SK-N-SH (cell line): Measurements from ENCODE around the gene BAZ1A. TPM values are rescaled to one million over a fixed set of nuclear protein-coding genes. Genes with fewer than 3 reads are reported as not detected.

Experiments
- CTCF ChIA-PET: fragments of 300-600, 350-600 bp; formaldehyde crosslinking; extraction: SDS; loops from one replicate; lab custom pipeline; 2021; lab: Yijun Ruan, JAX
- POLR2A ChIA-PET: fragments of 350-600 bp; sonication (Branson Sonifier 250); formaldehyde crosslinking; extraction: SDS; loops from one replicate; lab custom pipeline; 2020; ENCODE audit warnings: antibody characterized with exemption, inconsistent platforms; lab: Yijun Ruan, JAX
- DNase-seq: peaks from one replicate; pipeline ENCODE4 v3.0.0; 2012
- H2AFZ ChIP-seq: fragments of 200-600 bp; sonication (generic); 2 replicates; pipeline ENCODE4 v1.8.1; 2016; ENCODE audit warnings: antibody characterized with exemption, mild to moderate bottlenecking, low read depth
- H3F3A ChIP-seq: fragments of 200-600 bp; sonication (generic); replicated peaks from 2 replicates; pipeline ENCODE3; 2016; ENCODE audit warnings: antibody characterized with exemption, mild to moderate bottlenecking; ENCODE audit not compliant: insufficient read depth
- H3K27ac ChIP-seq, 2 experiments: fragments of 200-500 bp in 1 of 2; fragments of 200-600 bp in 1 of 2; sonication (Bioruptor generic) in 1 of 2; sonication (generic), shearing (Covaris generic) in 1 of 2; 2 replicates each; pipeline versions ENCODE4 v1.5.1 to v1.6.1; 2014 to 2016; ENCODE audit warnings: low read depth in 2 of 2, inconsistent platforms in 1 of 2, low read length in 1 of 2, mild to moderate bottlenecking in 1 of 2, mixed read lengths in 1 of 2
- H3K27me3 ChIP-seq: fragments of 200-600 bp; sonication (generic), shearing (Covaris generic); 2 replicates; pipeline ENCODE4 v1.6.1; 2016; ENCODE audit warnings: mixed run types; ENCODE audit not compliant: insufficient read depth
- H3K36me3 ChIP-seq, 2 experiments: fragments of 200-500 bp in 1 of 2; fragments of 200-600 bp in 1 of 2; sonication (Bioruptor generic) in 1 of 2; sonication (generic) in 1 of 2; replicated peaks in 1 of 2; 2 replicates each; pipeline versions ENCODE3 to v1.5.1; 2014 to 2016; ENCODE audit warnings: low read length in 1 of 2, mild to moderate bottlenecking in 1 of 2; ENCODE audit not compliant: insufficient read depth in 2 of 2, control insufficient read depth in 1 of 2
- H3K4me1 ChIP-seq, 2 experiments: fragments of 200-500 bp in 1 of 2; fragments of 200-600 bp in 1 of 2; sonication (Bioruptor generic) in 1 of 2; sonication (generic), shearing (Covaris generic) in 1 of 2; 2 replicates each; pipeline versions ENCODE4 v1.5.1 to v1.6.1; 2014 to 2016; ENCODE audit warnings: low read depth in 1 of 2, low read length in 1 of 2, mixed run types in 1 of 2; ENCODE audit not compliant: insufficient read depth in 2 of 2, control insufficient read depth in 1 of 2
- H3K4me2 ChIP-seq: fragments of 200-600 bp; sonication (generic), shearing (Covaris generic); 2 replicates; pipeline ENCODE4 v1.6.1; 2017; ENCODE audit warnings: mixed run types
- H3K4me3 ChIP-seq, 2 experiments: fragments of 200-500 bp in 1 of 2; fragments of 200-600 bp in 1 of 2; sonication (Bioruptor generic) in 1 of 2; sonication (generic), shearing (Covaris generic) in 1 of 2; 2 replicates each; pipeline versions ENCODE4 v1.5.1 to v1.8.1; 2014 to 2016; ENCODE audit warnings: low read depth in 2 of 2, inconsistent platforms in 1 of 2, low read length in 1 of 2, mild to moderate bottlenecking in 1 of 2, mixed read lengths in 1 of 2, moderate library complexity in 1 of 2
- H3K79me2 ChIP-seq: fragments of 200-600 bp; sonication (generic); 2 replicates; pipeline ENCODE4 v1.8.1; 2017; ENCODE audit warnings: mild to moderate bottlenecking; ENCODE audit not compliant: insufficient read depth
- H3K9ac ChIP-seq: fragments of 200-600 bp; sonication (generic); 2 replicates; pipeline ENCODE4 v1.6.1; 2017; ENCODE audit warnings: mixed run types
- H3K9me2 ChIP-seq: fragments of 200-600 bp; sonication (generic); 2 replicates; pipeline ENCODE4 v1.6.1; 2017; ENCODE audit warnings: mixed run types
- H3K9me3 ChIP-seq: fragments of 200-600 bp; sonication (generic); 2 replicates; pipeline ENCODE4 v1.6.1; 2017; ENCODE audit warnings: mixed run types, mild to moderate bottlenecking, moderate library complexity
- H4K20me1 ChIP-seq: fragments of 200-600 bp; sonication (generic); 2 replicates; pipeline ENCODE4 v1.6.1; 2017; ENCODE audit warnings: mild to moderate bottlenecking, mixed run types; ENCODE audit not compliant: insufficient read depth
- EP300 ChIP-seq, 2 experiments: IDR thresholded peaks; 2 replicates each; pipeline versions ENCODE4 v1.4.0 to v1.6.1; 2012; ENCODE audit warnings: borderline replicate concordance in 1 of 2, low read depth in 1 of 2, low read length in 1 of 2
- FOSL2 ChIP-seq: IDR thresholded peaks from 2 replicates; pipeline ENCODE4 v1.4.0; 2012; ENCODE audit warnings: low read depth, mild to moderate bottlenecking, moderate library complexity, borderline replicate concordance
- GABPA ChIP-seq: IDR thresholded peaks from 2 replicates; pipeline ENCODE4 v1.4.0; 2012; ENCODE audit warnings: low read depth, mild to moderate bottlenecking
- MAX ChIP-seq: IDR thresholded peaks from 2 replicates; pipeline ENCODE4 v1.4.0; 2012; ENCODE audit warnings: low read depth
- MEF2A ChIP-seq: IDR thresholded peaks from 2 replicates; pipeline ENCODE4 v1.4.0; 2012; ENCODE audit warnings: low read depth, borderline replicate concordance
- MXI1 ChIP-seq: IDR thresholded peaks from 2 replicates; pipeline ENCODE4 v1.6.1; 2012; ENCODE audit warnings: mild to moderate bottlenecking, low read depth, low read length, improper control_type of control experiment
- NRF1 ChIP-seq: IDR thresholded peaks from 2 replicates; pipeline ENCODE4 v1.6.1; 2012; ENCODE audit warnings: low read depth, mild to moderate bottlenecking, low read length
- POLR2AphosphoS5 ChIP-seq: IDR thresholded peaks from 2 replicates; pipeline ENCODE4 v1.6.1; 2012; ENCODE audit warnings: low read depth, low read length
- RCOR1 ChIP-seq: fragments of 150-350 bp; IDR thresholded peaks from 2 replicates; pipeline ENCODE4 v1.6.1; 2017; ENCODE audit warnings: antibody characterized with exemption, low read length
- RFX5 ChIP-seq: IDR thresholded peaks from 2 replicates; pipeline ENCODE4 v1.6.1; 2012; ENCODE audit warnings: mild to moderate bottlenecking, improper control_type of control experiment, low read length
- TAF1 ChIP-seq: IDR thresholded peaks from 2 replicates; pipeline ENCODE4 v1.6.1; 2012; ENCODE audit warnings: low read depth, mild to moderate bottlenecking, low read length, moderate library complexity, borderline replicate concordance
- TCF12 ChIP-seq: IDR thresholded peaks from 2 replicates; pipeline ENCODE4 v1.4.0; 2012
- ZBTB33 ChIP-seq: IDR thresholded peaks from 2 replicates; pipeline ENCODE4 v1.4.0; 2012; ENCODE audit warnings: low read depth, borderline replicate concordance
- WGBS: methylation state at CpG from one replicate; pipeline ENCODE4 v1.1.6; 2017; ENCODE audit warnings: low lambda C conversion rate; 5-methylcytosine and 5-hydroxymethylcytosine counted together
- polyA plus RNA-seq, 3 experiments: library from polyadenylated mRNA; depleted of rRNA; stranded (reverse); fragments of >200 nt; gene quantifications; 2 replicates each; pipeline ENCODE4 v1.2.3, GENCODE V29; 2012
- TF ChIP-seq, protein P1 (sequence below): IDR thresholded peaks from 2 replicates; pipeline ENCODE4 v1.4.0; 2012; ENCODE audit warnings: low read depth, borderline replicate concordance

BAZ1A gene
- polyA plus RNA-seq, 1 of the 3 experiments (the other 2 are of a cell fraction): 17.4 TPM

- Histone ChIP-seq H3K4me1 (no peaks in the 10 kb centered on the region), H3K9me2 (no peaks in the 10 kb centered on the region), H3F3A (no peaks in the 10 kb centered on the region), H3K4me3 (no peak overlapping the region), H2AFZ (no peak overlapping the region), H3K4me2 (no peak overlapping the region), H3K79me2 (peaks cover 52% of the 10 kb centered on the region), H3K27me3 (no peaks in the 10 kb centered on the region), H3K9ac (no peak overlapping the region), H3K9me3 (no peaks in the 10 kb centered on the region), H3K27ac (no peak overlapping the region), H4K20me1 (no peaks in the 10 kb centered on the region), H3K36me3 (peaks cover 0 to 9% of the 10 kb centered on the region in 2 experiments)
- DNase-seq: no peak
- CTCF ChIA-PET: interaction anchor here (0.8 kb wide), 1 partner anchor 9 kb away, joined by 3 read pairs; no protein-coding TSS in a partner anchor
- TF ChIP-seq POLR2AphosphoS5 (no peak), MEF2A (no peak), TAF1 (no peak), NRF1 (no peak), FOSL2 (no peak), RCOR1 (no peak), EP300 (IDR thresholded peaks at IDR 0.05; ENCODE audit: borderline replicate concordance in 1 of 2, low read depth in 1 of 2, low read length in 1 of 2) (no peak), RFX5 (no peak), TCF12 (no peak), GABPA (no peak), MAX (no peak), MXI1 (no peak), ZBTB33 (no peak)
- TF ChIP-seq, protein P1, sequence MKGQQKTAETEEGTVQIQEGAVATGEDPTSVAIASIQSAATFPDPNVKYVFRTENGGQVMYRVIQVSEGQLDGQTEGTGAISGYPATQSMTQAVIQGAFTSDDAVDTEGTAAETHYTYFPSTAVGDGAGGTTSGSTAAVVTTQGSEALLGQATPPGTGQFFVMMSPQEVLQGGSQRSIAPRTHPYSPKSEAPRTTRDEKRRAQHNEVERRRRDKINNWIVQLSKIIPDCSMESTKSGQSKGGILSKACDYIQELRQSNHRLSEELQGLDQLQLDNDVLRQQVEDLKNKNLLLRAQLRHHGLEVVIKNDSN: no peak
- POLR2A ChIA-PET: interaction anchor here (1.0 kb wide), 1 partner anchor 10 kb away, joined by 3 read pairs; no protein-coding TSS in a partner anchor
- 96% methylated on average over 2 of the region's 2 CpGs for WGBS
Observed at GRCh38 chr14:34833549-34834523, 41.3 kb downstream of the BAZ1A start.

- CTCF ChIA-PET: no interaction called here
- DNase-seq: no peak
- Histone ChIP-seq H2AFZ (no peak overlapping the region), H3K36me3 (peaks cover 0 to 33% of the 10 kb centered on the region in 2 experiments), H3K4me1 (no peaks in the 10 kb centered on the region), H3K27ac (no peak overlapping the region), H3F3A (no peaks in the 10 kb centered on the region), H3K27me3 (no peaks in the 10 kb centered on the region), H3K9me2 (no peaks in the 10 kb centered on the region), H3K4me3 (no peak overlapping the region), H4K20me1 (no peaks in the 10 kb centered on the region), H3K9ac (no peak overlapping the region), H3K79me2 (peaks cover 31% of the 10 kb centered on the region), H3K9me3 (no peaks in the 10 kb centered on the region), H3K4me2 (no peak overlapping the region)
- WGBS: 75% methylated on average over 2 of the region's 2 CpGs
- POLR2A ChIA-PET: no interaction called here
- TF ChIP-seq POLR2AphosphoS5 (no peak), FOSL2 (peak; percentile 42; the same call in 1 of the 2 replicates)
Observed at GRCh38 chr14:34826661-34827060, 48.5 kb downstream of the BAZ1A start.
